Neural progenitor cell (in vitro differentiated cells): ENCODE results near the gene PEX5L.

ENCODE experiments used
- EZH2 ChIP-seq: fragments of 200-600 bp; sonication (generic); IDR thresholded peaks from 2 replicates; pipeline ENCODE4 v1.6.1; 2017; ENCODE audit warnings: antibody characterized with exemption, mild to moderate bottlenecking, moderate library complexity
- TF ChIP-seq, protein P1 (sequence below): fragments of 200-600 bp; sonication (generic); IDR thresholded peaks from 2 replicates; pipeline ENCODE4 v1.5.1; 2017; ENCODE audit warnings: antibody characterized with exemption, mild to moderate bottlenecking

GRCh38 chr3:179964890-179965289, 71.8 kb downstream of the PEX5L start:
- no peak for TF ChIP-seq EZH2
- TF ChIP-seq, protein P1, sequence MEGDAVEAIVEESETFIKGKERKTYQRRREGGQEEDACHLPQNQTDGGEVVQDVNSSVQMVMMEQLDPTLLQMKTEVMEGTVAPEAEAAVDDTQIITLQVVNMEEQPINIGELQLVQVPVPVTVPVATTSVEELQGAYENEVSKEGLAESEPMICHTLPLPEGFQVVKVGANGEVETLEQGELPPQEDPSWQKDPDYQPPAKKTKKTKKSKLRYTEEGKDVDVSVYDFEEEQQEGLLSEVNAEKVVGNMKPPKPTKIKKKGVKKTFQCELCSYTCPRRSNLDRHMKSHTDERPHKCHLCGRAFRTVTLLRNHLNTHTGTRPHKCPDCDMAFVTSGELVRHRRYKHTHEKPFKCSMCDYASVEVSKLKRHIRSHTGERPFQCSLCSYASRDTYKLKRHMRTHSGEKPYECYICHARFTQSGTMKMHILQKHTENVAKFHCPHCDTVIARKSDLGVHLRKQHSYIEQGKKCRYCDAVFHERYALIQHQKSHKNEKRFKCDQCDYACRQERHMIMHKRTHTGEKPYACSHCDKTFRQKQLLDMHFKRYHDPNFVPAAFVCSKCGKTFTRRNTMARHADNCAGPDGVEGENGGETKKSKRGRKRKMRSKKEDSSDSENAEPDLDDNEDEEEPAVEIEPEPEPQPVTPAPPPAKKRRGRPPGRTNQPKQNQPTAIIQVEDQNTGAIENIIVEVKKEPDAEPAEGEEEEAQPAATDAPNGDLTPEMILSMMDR = no peak
